ENCODE results near the gene NCAM2.

DNA sequence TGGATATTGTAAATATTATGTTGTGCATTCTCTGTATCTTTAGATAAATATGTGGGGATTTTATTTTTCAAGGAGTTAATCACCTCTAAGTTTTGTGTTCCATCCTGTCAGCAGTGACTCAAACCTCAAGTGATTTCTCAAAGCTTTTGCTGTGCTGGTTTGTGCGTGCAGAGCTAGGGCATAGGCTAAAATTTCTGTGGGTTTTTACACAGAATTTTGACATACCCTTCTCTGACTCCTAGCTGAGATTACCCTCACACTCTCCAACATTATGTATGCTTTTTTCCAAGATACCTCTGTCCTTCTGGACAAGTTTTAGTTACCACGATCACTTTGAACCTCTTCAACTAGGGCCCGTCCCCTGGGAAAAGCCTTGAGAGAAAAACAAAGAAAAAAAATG lies 384.9 kb downstream of the NCAM2 start:
- no peak for TF ChIP-seq POLR2A (IDR thresholded peaks at IDR 0.05)
- TF ChIP-seq, protein P1, sequence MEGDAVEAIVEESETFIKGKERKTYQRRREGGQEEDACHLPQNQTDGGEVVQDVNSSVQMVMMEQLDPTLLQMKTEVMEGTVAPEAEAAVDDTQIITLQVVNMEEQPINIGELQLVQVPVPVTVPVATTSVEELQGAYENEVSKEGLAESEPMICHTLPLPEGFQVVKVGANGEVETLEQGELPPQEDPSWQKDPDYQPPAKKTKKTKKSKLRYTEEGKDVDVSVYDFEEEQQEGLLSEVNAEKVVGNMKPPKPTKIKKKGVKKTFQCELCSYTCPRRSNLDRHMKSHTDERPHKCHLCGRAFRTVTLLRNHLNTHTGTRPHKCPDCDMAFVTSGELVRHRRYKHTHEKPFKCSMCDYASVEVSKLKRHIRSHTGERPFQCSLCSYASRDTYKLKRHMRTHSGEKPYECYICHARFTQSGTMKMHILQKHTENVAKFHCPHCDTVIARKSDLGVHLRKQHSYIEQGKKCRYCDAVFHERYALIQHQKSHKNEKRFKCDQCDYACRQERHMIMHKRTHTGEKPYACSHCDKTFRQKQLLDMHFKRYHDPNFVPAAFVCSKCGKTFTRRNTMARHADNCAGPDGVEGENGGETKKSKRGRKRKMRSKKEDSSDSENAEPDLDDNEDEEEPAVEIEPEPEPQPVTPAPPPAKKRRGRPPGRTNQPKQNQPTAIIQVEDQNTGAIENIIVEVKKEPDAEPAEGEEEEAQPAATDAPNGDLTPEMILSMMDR (IDR thresholded peaks at IDR 0.05), result no peak

Measured in heart left ventricle (tissue), 13 donors.